Measurements from ENCODE around the gene CPN2.

DNA sequence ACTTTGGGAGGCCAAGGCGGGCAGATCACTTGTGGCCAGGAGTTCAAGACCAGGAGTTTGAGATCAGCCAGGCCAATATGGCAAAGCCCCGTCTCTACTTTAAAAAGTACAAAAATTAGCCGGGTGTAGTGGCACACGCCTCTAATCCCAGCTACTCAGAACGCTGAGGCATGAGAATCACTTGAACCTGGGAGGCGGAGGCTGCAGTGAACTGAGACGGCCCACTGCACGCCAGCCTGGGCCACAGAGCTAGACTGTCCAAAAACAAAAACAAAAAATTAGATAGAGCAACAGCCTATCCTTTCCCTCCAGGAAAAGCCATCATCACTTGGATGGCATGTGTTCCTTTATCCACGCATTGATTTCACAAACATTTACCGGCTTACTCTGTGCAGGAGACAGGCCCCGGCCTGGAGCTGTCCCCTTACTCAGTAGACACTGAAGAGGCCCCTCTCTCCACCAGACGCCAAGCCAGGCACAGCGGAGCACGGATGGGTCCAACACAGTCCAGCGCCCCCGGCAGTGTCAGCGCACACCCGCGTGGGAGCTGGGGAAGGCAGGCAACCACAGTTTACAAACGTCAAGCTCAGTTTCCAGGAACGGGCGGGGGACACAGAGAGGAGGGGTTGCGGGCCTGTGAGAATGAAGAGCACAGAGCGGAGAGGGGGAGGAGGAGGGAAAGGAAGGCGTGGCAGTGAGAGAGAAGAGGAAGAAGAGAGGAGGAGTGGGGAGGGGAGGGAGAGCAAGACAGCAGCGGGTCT lies 44.8 kb upstream of the CPN2 start:
- no peak for TF ChIP-seq EZH2phosphoT487 (IDR thresholded peaks at IDR 0.05; ENCODE audit: borderline replicate concordance)
- TF ChIP-seq, protein P1, sequence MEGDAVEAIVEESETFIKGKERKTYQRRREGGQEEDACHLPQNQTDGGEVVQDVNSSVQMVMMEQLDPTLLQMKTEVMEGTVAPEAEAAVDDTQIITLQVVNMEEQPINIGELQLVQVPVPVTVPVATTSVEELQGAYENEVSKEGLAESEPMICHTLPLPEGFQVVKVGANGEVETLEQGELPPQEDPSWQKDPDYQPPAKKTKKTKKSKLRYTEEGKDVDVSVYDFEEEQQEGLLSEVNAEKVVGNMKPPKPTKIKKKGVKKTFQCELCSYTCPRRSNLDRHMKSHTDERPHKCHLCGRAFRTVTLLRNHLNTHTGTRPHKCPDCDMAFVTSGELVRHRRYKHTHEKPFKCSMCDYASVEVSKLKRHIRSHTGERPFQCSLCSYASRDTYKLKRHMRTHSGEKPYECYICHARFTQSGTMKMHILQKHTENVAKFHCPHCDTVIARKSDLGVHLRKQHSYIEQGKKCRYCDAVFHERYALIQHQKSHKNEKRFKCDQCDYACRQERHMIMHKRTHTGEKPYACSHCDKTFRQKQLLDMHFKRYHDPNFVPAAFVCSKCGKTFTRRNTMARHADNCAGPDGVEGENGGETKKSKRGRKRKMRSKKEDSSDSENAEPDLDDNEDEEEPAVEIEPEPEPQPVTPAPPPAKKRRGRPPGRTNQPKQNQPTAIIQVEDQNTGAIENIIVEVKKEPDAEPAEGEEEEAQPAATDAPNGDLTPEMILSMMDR (conservative IDR thresholded peaks at IDR 0.05; ENCODE audit: low read length), result no peak
